Uterus (tissue), 4 donors: ENCODE data around the gene ZNF547. TPM values are rescaled to one million over a fixed set of nuclear protein-coding genes. Genes with fewer than 3 reads are reported as not detected.

Source experiments
- DNase-seq, 2 donors: peaks; one replicate each; pipeline ENCODE4 v3.0.0-alpha.2; 2019 to 2020
- H3K27ac ChIP-seq, 2 donors: fragments of 200-600 bp; sonication (generic); 1 replicate in 1 of 2; 2 replicates in 1 of 2; pipeline ENCODE4 v1.5.1; 2016 to 2018
- H3K27me3 ChIP-seq, 2 donors: fragments of 200-600 bp; sonication (generic); one replicate each; pipeline ENCODE4 v1.5.1; 2018 to 2019; ENCODE audit warnings: control low read depth in 1 of 2
- H3K36me3 ChIP-seq, 2 donors: fragments of 200-600 bp; sonication (generic); one replicate each; pipeline ENCODE4 v1.5.1; 2019; ENCODE audit warnings: control low read depth in 1 of 2
- H3K4me1 ChIP-seq, 2 donors: fragments of 200-600 bp; sonication (generic); one replicate each; pipeline ENCODE4 v1.5.1; 2018 to 2019; ENCODE audit warnings: control low read depth in 1 of 2
- H3K4me3 ChIP-seq, 2 donors: fragments of 200-600 bp; sonication (generic); 1 replicate in 1 of 2; 2 replicates in 1 of 2; pipeline ENCODE4 v1.5.1; 2018 to 2019; ENCODE audit warnings: mild to moderate bottlenecking in 1 of 2
- H3K9me3 ChIP-seq, 2 donors: fragments of 200-600 bp; sonication (generic); one replicate each; pipeline ENCODE4 v1.5.1; 2019; ENCODE audit warnings: control low read depth in 1 of 2
- CTCF ChIP-seq, 4 experiments: fragments of 200-600 bp in 2 of 4; fragments of 450-650 bp in 2 of 4; sonication (generic) in 2 of 4; IDR thresholded peaks; one replicate each; pipeline ENCODE4 v1.5.1; 2016 to 2019; ENCODE audit warnings: antibody characterized with exemption in 4 of 4, mild to moderate bottlenecking in 2 of 4, moderate library complexity in 1 of 4
- POLR2A ChIP-seq, 2 donors: fragments of 450-650 bp; IDR thresholded peaks; one replicate each; pipeline ENCODE4 v1.6.1; 2016; ENCODE audit warnings: antibody characterized with exemption in 2 of 2, mild to moderate bottlenecking in 1 of 2, moderate library complexity in 1 of 2
- intact Hi-C: fragments of 100-400 bp; cut with DNase I; formaldehyde crosslinking; loops from one replicate; pipeline ENCODE4 v1.15.1; 2023; ENCODE audit warnings: low total_unique reads
- total RNA-seq, 4 donors: library from RNA; depleted of rRNA in 3 of 4; stranded (reverse); fragments of >200 nt in 3 of 4; gene quantifications; one replicate each; pipeline versions ENCODE4 v1.1.0 to v1.2.4, GENCODE V29; 2014 to 2023
- donor health status: DM: yes; HTN: yes; CAD: no.

ZNF547 gene
- total RNA-seq, 4 donors from 2014 or later, result 2.1 to 5.7 TPM; not detected in 2

- peaks cover 0 to 13% of the 10 kb centered on the region in 2 donors for H3K9me3 ChIP-seq
- no peak overlapping the region for H3K27ac ChIP-seq
- intact Hi-C loops, result no loop called here
- no peaks in the 10 kb centered on the region for H3K36me3 ChIP-seq
- TF ChIP-seq CTCF (IDR thresholded peaks at IDR 0.05) (no peak), POLR2A (IDR thresholded peaks at IDR 0.05) (no peak)
- peak in 1 of 2 donors; percentile 28 for DNase-seq
- no peaks in the 10 kb centered on the region for H3K4me1 ChIP-seq
- no peaks in the 10 kb centered on the region for H3K27me3 ChIP-seq
- H3K4me3 ChIP-seq, result no peak overlapping the region
Measured at GRCh38 chr19:57406516-57407123, 43.3 kb downstream of the ZNF547 start.

GRCh38 chr19:57410877-57411671, 47.7 kb downstream of the ZNF547 start, which contains the start of gene ZNF17:
TSS of gene ZNF17 (plus strand) at chr19:57411161. CDS start at chr19:57413616, 2,455 bp downstream.
- Histone ChIP-seq H3K4me3 (peak within 1 kb of the TSS; percentile 92 to 95), H3K9me3 (peaks cover 0 to 21% of the 10 kb centered on the region in 2 donors), H3K27me3 (no peaks in the 10 kb centered on the region), H3K36me3 (no peaks in the 10 kb centered on the region), H3K27ac (peak within 1 kb of the TSS; percentile 63 to 71), H3K4me1 (no peaks in the 10 kb centered on the region)
- TF ChIP-seq CTCF (IDR thresholded peaks at IDR 0.05) (peak in 1 of 4 experiments; percentile 24), POLR2A (IDR thresholded peaks at IDR 0.05) (peak; percentile 12 to 22)
- intact Hi-C loops, result no loop called here
- DNase-seq, result peak; percentile 91 to 94

- no peaks in the 10 kb centered on the region for H3K36me3 ChIP-seq
- no peak overlapping the region for H3K4me3 ChIP-seq
- intact Hi-C loops, result no loop called here
- no peak overlapping the region for H3K27ac ChIP-seq
- TF ChIP-seq POLR2A (IDR thresholded peaks at IDR 0.05) (no peak), CTCF (IDR thresholded peaks at IDR 0.05) (no peak)
- no peak for DNase-seq
- H3K4me1 ChIP-seq, result no peaks in the 10 kb centered on the region
- H3K27me3 ChIP-seq, result no peaks in the 10 kb centered on the region
- H3K9me3 ChIP-seq, result peaks cover 0 to 82% of the 10 kb centered on the region in 2 donors
Measured at GRCh38 chr19:57419439-57419838, 56.1 kb downstream of the ZNF547 start.

- H3K36me3 ChIP-seq, result no peaks in the 10 kb centered on the region
- TF ChIP-seq POLR2A (IDR thresholded peaks at IDR 0.05), result no peak
- TF ChIP-seq CTCF (IDR thresholded peaks at IDR 0.05), result no peak
- H3K9me3 ChIP-seq, result peaks cover 0 to 85% of the 10 kb centered on the region in 2 donors
- no peak overlapping the region for H3K27ac ChIP-seq
- H3K4me1 ChIP-seq, result no peaks in the 10 kb centered on the region
- no peak for DNase-seq
- H3K4me3 ChIP-seq, result no peak overlapping the region
- no peaks in the 10 kb centered on the region for H3K27me3 ChIP-seq
- intact Hi-C loops, result no loop called here
Measured at GRCh38 chr19:57421037-57421436, 57.7 kb downstream of the ZNF547 start.

Other genes starting within 250 kb of the ZNF547 start
- gene USP29, start 243.6 kb upstream of the ZNF547 start, total RNA-seq, result under 1 TPM in 1 of 4 donors, not detected in 3; 0.21 TPM
- not detected for gene ZIM3, start 218.3 kb upstream of the ZNF547 start, total RNA-seq
- gene DUXA, start 196.1 kb upstream of the ZNF547 start, total RNA-seq, result not detected
- 100 to 1,000 TPM in 1 of 4 donors, 10 to 100 TPM in 3; 16.8 to 109 (median 44.0) TPM for gene ZNF264, start 172.1 kb upstream of the ZNF547 start, total RNA-seq
- gene AURKC, start 132.5 kb upstream of the ZNF547 start, total RNA-seq, result 1 to 10 TPM in 1 of 4 donors, not detected in 3; 1.5 TPM
- gene ZNF805, start 122.9 kb upstream of the ZNF547 start, total RNA-seq, result 10 to 100 TPM in 3 of 4 donors, 1 to 10 TPM in 1; 2.1 to 65.3 (median 18.9) TPM
- gene ZNF460, start 83.1 kb upstream of the ZNF547 start, total RNA-seq, result 100 to 1,000 TPM in 1 of 4 donors, 10 to 100 TPM in 3; 43.2 to 204 (median 68.7) TPM
- gene ZNF543, start 43.1 kb upstream of the ZNF547 start, total RNA-seq, result 10 to 100 TPM in 2 of 4 donors, 1 to 10 TPM in 2; 5.9 to 31.2 (median 10.2) TPM
- 10 to 100 TPM in 2 of 4 donors, 1 to 10 TPM in 2; 4.1 to 25.0 (median 8.3) TPM for gene ZNF304, start 12.3 kb upstream of the ZNF547 start, total RNA-seq
- gene TRAPPC2B, start within 50 bp of the ZNF547 start, total RNA-seq, result 10 to 100 TPM in 2 of 4 donors, 1 to 10 TPM in 1, not detected in 1; 2.0 to 21.0 (median 10.6) TPM
- 10 to 100 TPM; 12.6 to 77.9 (median 53.1) TPM for gene ZNF548, start 26.3 kb downstream of the ZNF547 start, total RNA-seq
- gene ZNF17, start 47.6 kb downstream of the ZNF547 start, total RNA-seq, result 10 to 100 TPM; 14.9 to 41.6 (median 18.9) TPM
- 10 to 100 TPM in 3 of 4 donors, under 1 TPM in 1; 0.88 to 31.1 (median 11.6) TPM for gene ZNF749, start 71.8 kb downstream of the ZNF547 start, total RNA-seq
- 1 to 10 TPM in 2 of 4 donors, under 1 TPM in 1, not detected in 1; under 0.01 to 2.2 (median 2.0) TPM for gene VN1R1, start 93.6 kb downstream of the ZNF547 start, total RNA-seq
- gene ZNF772, start 114.0 kb downstream of the ZNF547 start, total RNA-seq, result 10 to 100 TPM in 3 of 4 donors, 1 to 10 TPM in 1; 7.2 to 48.0 (median 12.6) TPM
- 10 to 100 TPM in 3 of 4 donors, 1 to 10 TPM in 1; 2.6 to 69.4 (median 16.9) TPM for gene ZNF419, start 124.2 kb downstream of the ZNF547 start, total RNA-seq
- gene ZNF773, start 136.4 kb downstream of the ZNF547 start, total RNA-seq, result 10 to 100 TPM in 3 of 4 donors, 1 to 10 TPM in 1; 2.9 to 34.3 (median 17.0) TPM
- 10 to 100 TPM in 2 of 4 donors, 1 to 10 TPM in 2; 8.2 to 38.9 (median 14.2) TPM for gene ZNF549, start 163.8 kb downstream of the ZNF547 start, total RNA-seq
- gene ZNF550, start 196.3 kb downstream of the ZNF547 start, total RNA-seq, result 10 to 100 TPM in 1 of 4 donors, 1 to 10 TPM in 3; 4.4 to 25.6 (median 6.9) TPM
- 10 to 100 TPM in 1 of 4 donors, 1 to 10 TPM in 2, under 1 TPM in 1; 0.26 to 11.9 (median 5.7) TPM for gene ZNF416, start 215.4 kb downstream of the ZNF547 start, total RNA-seq
- gene ZIK1, start 220.6 kb downstream of the ZNF547 start, total RNA-seq, result 10 to 100 TPM in 2 of 4 donors, 1 to 10 TPM in 2; 6.8 to 26.5 (median 11.0) TPM
- gene ZNF530, start 236.3 kb downstream of the ZNF547 start, total RNA-seq, result 10 to 100 TPM in 1 of 4 donors, 1 to 10 TPM in 2, under 1 TPM in 1; 0.29 to 33.0 (median 4.7) TPM